COLO829 (cell line): Measurements from ENCODE around the gene PLG.
"Not testable (repeated sequence)": the region's sequence is repeated elsewhere in the genome, so short reads cannot be mapped to it uniquely, and the experiment has no call there.

Experiments
- DNase-seq: peaks from one replicate; pipeline ENCODE4 v3.0.0; 2012; ENCODE audit warnings: low spot score

PLG gene

GRCh38 chr6:160704688-160705087, 2.6 kb downstream of the PLG start:
- DNase-seq = not testable (repeated sequence)

GRCh38 chr6:160708993-160709392, 6.9 kb downstream of the PLG start:
- not testable (repeated sequence) for DNase-seq

- no peak for DNase-seq
Measured at GRCh38 chr6:160714731-160715316, 12.8 kb downstream of the PLG start.

GRCh38 chr6:160730911-160731310, 28.9 kb downstream of the PLG start:
- no peak for DNase-seq

- DNase-seq = peak; percentile 53
Measured at GRCh38 chr6:160733050-160733646, 31.1 kb downstream of the PLG start.

- DNase-seq = no peak
Measured at GRCh38 chr6:160734627-160735026, 32.6 kb downstream of the PLG start.

- no peak for DNase-seq
Measured at GRCh38 chr6:160735523-160735922, 33.5 kb downstream of the PLG start.

- DNase-seq = no peak
Measured at GRCh38 chr6:160737934-160738333, 35.9 kb downstream of the PLG start.

GRCh38 chr6:160739955-160740354, 37.9 kb downstream of the PLG start:
- DNase-seq = no peak

GRCh38 chr6:160741012-160741411, 39.0 kb downstream of the PLG start:
- DNase-seq = not testable (repeated sequence)

GRCh38 chr6:160742090-160742489, 40.0 kb downstream of the PLG start:
- DNase-seq = no peak

- DNase-seq = no peak
Measured at GRCh38 chr6:160750276-160750689, 48.2 kb downstream of the PLG start.

GRCh38 chr6:160753211-160753610, 51.2 kb downstream of the PLG start:
- not testable (repeated sequence) for DNase-seq

GRCh38 chr6:160755165-160755564, 53.1 kb downstream of the PLG start:
- no peak for DNase-seq

GRCh38 chr6:160756021-160756420, 54.0 kb downstream of the PLG start:
- no peak for DNase-seq

- no peak for DNase-seq
Measured at GRCh38 chr6:160756871-160757270, 54.8 kb downstream of the PLG start.

GRCh38 chr6:160764847-160765246, 62.8 kb downstream of the PLG start:
- DNase-seq = no peak

- no peak for DNase-seq
Measured at GRCh38 chr6:160765412-160765811, 63.4 kb downstream of the PLG start.

- DNase-seq = no peak
Measured at GRCh38 chr6:160766657-160766988, 64.6 kb downstream of the PLG start.

- no peak for DNase-seq
Measured at GRCh38 chr6:160766989-160767646, 65.1 kb downstream of the PLG start.

GRCh38 chr6:160767647-160768019, 65.6 kb downstream of the PLG start:
- no peak for DNase-seq

GRCh38 chr6:160768101-160768500, 66.1 kb downstream of the PLG start:
- no peak for DNase-seq

GRCh38 chr6:160774399-160774798, 72.4 kb downstream of the PLG start:
- DNase-seq = no peak
